Measurements from ENCODE around the gene SRSF4. TPM values are rescaled to one million over a fixed set of nuclear protein-coding genes. Genes with fewer than 3 reads are reported as not detected.

SRSF4 gene
- total RNA-seq, 4 donors from 2014 or later: 82.7 to 112 (median 96.8) TPM

DNA sequence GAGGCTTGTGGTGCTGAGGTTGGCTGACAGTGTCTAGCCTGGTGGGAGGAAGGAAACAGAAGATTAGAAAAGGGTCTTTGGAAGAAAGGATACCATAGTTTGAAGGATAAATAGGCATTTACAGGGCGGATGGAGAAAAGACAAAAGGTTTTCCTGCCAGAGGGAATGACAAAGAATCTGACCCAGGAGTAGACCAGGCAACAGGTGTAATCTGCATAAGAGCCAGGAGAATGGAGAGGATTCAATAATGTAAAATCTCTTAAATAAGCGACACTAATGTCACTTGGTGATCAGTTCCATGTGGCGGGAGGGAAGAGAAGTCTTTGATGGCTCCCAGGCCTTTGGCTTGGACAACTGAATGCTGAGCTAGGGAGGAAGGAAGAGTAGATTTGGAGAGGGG, 39.6 kb upstream of the SRSF4 start:
- Histone ChIP-seq H3K36me3 (peaks cover 0 to 66% of the 10 kb centered on the region in 2 donors), H3K27ac (no peak overlapping the region), H3K27me3 (no peaks in the 10 kb centered on the region), H3K9me3 (no peaks in the 10 kb centered on the region), H3K4me1 (no peaks in the 10 kb centered on the region), H3K4me3 (no peak overlapping the region)
- ATAC-seq: no peak
- TF ChIP-seq, protein P1, sequence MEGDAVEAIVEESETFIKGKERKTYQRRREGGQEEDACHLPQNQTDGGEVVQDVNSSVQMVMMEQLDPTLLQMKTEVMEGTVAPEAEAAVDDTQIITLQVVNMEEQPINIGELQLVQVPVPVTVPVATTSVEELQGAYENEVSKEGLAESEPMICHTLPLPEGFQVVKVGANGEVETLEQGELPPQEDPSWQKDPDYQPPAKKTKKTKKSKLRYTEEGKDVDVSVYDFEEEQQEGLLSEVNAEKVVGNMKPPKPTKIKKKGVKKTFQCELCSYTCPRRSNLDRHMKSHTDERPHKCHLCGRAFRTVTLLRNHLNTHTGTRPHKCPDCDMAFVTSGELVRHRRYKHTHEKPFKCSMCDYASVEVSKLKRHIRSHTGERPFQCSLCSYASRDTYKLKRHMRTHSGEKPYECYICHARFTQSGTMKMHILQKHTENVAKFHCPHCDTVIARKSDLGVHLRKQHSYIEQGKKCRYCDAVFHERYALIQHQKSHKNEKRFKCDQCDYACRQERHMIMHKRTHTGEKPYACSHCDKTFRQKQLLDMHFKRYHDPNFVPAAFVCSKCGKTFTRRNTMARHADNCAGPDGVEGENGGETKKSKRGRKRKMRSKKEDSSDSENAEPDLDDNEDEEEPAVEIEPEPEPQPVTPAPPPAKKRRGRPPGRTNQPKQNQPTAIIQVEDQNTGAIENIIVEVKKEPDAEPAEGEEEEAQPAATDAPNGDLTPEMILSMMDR (IDR thresholded peaks at IDR 0.05): no peak
- TF ChIP-seq POLR2A (IDR thresholded peaks at IDR 0.05) (no peak), EP300 (IDR thresholded peaks at IDR 0.05) (no peak), POLR2AphosphoS5 (IDR thresholded peaks at IDR 0.05) (no peak)
- 83 to 89% methylated on average over 1 to 3 of the region's 3 CpGs for WGBS, 2 donors (ENCODE audit: low coverage in 1 of 2)

DNA sequence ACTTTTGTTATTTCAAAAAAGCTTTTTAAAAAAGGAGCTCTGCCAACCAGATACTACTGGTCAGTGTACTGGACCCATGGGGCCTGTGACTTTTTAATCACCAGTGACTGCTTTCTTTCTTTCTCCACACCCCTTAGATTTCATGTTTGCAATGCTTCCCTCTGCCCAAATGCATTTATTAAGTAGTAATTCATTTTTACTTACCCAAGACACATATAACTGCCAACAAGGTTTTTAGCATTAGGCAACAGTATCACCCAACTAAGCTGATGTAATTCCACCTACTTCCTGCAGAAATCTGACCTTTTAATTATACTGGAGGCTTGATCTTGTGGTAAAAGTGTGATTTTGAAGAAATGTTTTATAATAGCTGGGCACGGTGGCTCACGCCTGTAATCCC, 36.5 kb upstream of the SRSF4 start:
- peaks cover 0 to 78% of the 10 kb centered on the region in 2 donors for H3K36me3 ChIP-seq
- no peak overlapping the region for H3K4me3 ChIP-seq
- TF ChIP-seq, protein P1 (IDR thresholded peaks at IDR 0.05): no peak
- no peak for TF ChIP-seq POLR2AphosphoS5 (IDR thresholded peaks at IDR 0.05)
- no peak for ATAC-seq
- 80% methylated on average over 1 of the region's 2 CpGs; no CpG with 5 or more reads in 1 of the 2 donors for WGBS, 2 donors (ENCODE audit: low coverage in 1 of 2)
- H3K27me3 ChIP-seq: no peaks in the 10 kb centered on the region
- H3K4me1 ChIP-seq: no peaks in the 10 kb centered on the region
- no peaks in the 10 kb centered on the region for H3K9me3 ChIP-seq
- H3K27ac ChIP-seq: no peak overlapping the region

DNA sequence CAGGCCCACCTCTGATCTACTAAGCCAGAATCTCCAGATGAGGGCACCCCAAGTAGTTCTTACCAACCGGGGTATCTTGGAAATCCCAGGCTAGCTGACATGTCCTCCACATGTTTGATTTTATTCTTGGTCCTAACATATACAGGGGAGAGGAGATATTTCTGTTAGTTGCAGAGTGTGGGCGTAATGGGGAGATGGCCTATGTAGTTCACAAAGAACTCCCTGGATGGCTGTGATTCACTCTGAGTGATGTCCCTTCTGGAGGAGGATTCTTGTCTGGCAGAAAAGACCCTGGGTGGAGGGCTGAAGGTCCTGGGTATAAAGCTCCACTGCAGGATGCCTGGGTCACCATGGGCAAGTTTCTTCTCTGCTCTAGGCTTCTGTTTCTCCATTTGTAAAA, 35.9 kb upstream of the SRSF4 start:
- H3K27me3 ChIP-seq: no peaks in the 10 kb centered on the region
- no peak for ATAC-seq
- 85 to 92% methylated on average over 2 of the region's 2 CpGs for WGBS, 2 donors (ENCODE audit: low coverage in 1 of 2)

DNA sequence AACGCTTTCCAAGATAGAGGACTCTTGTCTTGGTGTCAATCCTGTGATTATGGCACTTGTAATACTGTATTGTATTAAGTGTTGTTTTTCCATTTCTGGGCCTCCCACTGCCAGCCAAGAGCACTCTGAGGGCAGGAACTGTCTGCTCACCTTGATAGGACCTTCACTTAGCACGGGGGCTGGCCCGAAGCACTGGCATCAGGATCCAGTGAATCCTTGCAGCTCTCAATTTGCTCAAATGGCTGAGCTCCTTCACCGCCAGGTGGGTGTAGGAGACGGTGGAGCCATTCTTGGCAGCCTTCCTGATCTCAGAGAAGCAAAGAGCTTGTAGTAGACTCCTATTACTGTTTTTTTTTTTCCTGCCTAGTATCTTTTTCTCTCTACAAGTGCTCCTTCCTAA, 31.4 kb upstream of the SRSF4 start:
- no peak for TF ChIP-seq POLR2A (IDR thresholded peaks at IDR 0.05)
- no peak for TF ChIP-seq POLR2AphosphoS5 (IDR thresholded peaks at IDR 0.05)
- TF ChIP-seq, protein P1 (IDR thresholded peaks at IDR 0.05): no peak
- TF ChIP-seq EP300 (IDR thresholded peaks at IDR 0.05): no peak
- Histone ChIP-seq H3K27me3 (no peaks in the 10 kb centered on the region), H3K27ac (no peak overlapping the region), H3K9me3 (no peaks in the 10 kb centered on the region), H3K4me1 (no peaks in the 10 kb centered on the region), H3K4me3 (no peak overlapping the region), H3K36me3 (peaks cover 0 to 80% of the 10 kb centered on the region in 2 donors)
- 78 to 85% methylated on average over 2 to 3 of the region's 5 CpGs for WGBS, 2 donors (ENCODE audit: low coverage in 1 of 2)
- ATAC-seq: no peak

More for the DNA sequence above, 35.9 kb upstream of the SRSF4 start:
- H3K9me3 ChIP-seq: no peaks in the 10 kb centered on the region
- no peak for TF ChIP-seq POLR2AphosphoS5 (IDR thresholded peaks at IDR 0.05)
- TF ChIP-seq, protein P1 (IDR thresholded peaks at IDR 0.05): no peak
- TF ChIP-seq POLR2A (IDR thresholded peaks at IDR 0.05): no peak
- no peak for TF ChIP-seq EP300 (IDR thresholded peaks at IDR 0.05)
- H3K4me1 ChIP-seq: no peaks in the 10 kb centered on the region
- H3K27ac ChIP-seq: no peak overlapping the region
- H3K4me3 ChIP-seq: no peak overlapping the region
- H3K36me3 ChIP-seq: peaks cover 0 to 78% of the 10 kb centered on the region in 2 donors

DNA sequence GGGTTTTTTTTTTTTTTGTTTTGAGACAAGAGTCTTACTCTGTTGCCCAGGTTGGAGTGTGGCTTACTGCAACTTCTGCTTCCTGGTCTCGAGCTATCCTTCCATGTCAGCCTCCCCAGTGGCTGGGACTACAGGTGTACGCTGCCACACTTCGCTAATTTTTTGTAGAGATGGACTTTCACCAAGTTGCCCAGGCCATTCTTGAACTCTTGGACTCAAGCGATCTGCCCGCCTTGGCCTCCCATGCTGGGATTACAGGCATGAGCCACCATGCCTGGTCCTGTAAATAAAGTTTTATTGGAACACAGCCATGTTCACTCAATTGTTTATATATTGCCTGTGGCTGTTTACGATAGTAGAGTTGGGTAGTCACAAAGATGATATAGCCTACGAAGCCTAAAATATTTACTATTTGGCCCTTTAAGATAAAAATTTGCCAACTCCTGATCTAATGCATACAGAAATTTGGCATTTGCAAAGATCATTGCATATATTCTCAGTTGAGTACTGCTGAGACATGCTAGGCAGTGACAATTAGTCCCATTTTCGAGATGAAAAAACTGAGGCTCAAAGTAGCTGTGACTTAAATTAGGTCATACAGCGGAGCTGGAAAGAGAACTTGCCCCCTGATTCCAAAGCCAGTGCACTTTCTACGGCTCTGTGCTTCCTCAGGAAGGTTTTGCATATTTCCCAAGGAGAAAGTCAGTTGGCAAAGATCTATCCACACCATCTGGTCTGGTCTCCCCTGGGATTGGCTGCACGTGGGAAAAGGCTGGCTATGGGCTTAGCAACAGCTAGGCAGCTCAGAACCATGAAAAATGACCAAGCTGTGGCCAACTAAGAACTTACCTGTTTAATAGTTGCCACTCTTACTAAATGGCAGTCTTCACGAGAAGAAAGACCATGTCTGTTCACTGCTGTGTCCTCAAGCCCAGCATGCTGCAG, 29.7 kb upstream of the SRSF4 start:
- 83 to 84% methylated on average over 7 of the region's 12 CpGs for WGBS, 2 donors (ENCODE audit: low coverage in 1 of 2)
- ATAC-seq: no peak
- no peaks in the 10 kb centered on the region for H3K9me3 ChIP-seq
- H3K27ac ChIP-seq: no peak overlapping the region
- H3K36me3 ChIP-seq: peaks cover 0 to 82% of the 10 kb centered on the region in 2 donors
- no peaks in the 10 kb centered on the region for H3K4me1 ChIP-seq
- no peak overlapping the region for H3K4me3 ChIP-seq
- no peaks in the 10 kb centered on the region for H3K27me3 ChIP-seq
- no peak for TF ChIP-seq POLR2AphosphoS5 (IDR thresholded peaks at IDR 0.05)
- TF ChIP-seq POLR2A (IDR thresholded peaks at IDR 0.05): no peak
- no peak for TF ChIP-seq EP300 (IDR thresholded peaks at IDR 0.05)
- TF ChIP-seq, protein P1 (IDR thresholded peaks at IDR 0.05): no peak

Measured in gastroesophageal sphincter (tissue), 4 donors.